Loucy (cell line): ENCODE measurements around the gene MON2.

Source experiments
- EZH2phosphoT487 ChIP-seq: fragments of 200-600 bp; IDR thresholded peaks from 2 replicates; pipeline ENCODE4 v1.6.1; 2018; ENCODE audit warnings: antibody characterized with exemption, mild to moderate bottlenecking, moderate library complexity, borderline replicate concordance
- TF ChIP-seq, protein P1 (sequence below): fragments of 200-600 bp; sonication (generic); conservative IDR thresholded peaks from 2 replicates; pipeline ENCODE4 v1.5.1; 2014; ENCODE audit warnings: mild to moderate bottlenecking, antibody characterized with exemption, low read length

GRCh38 chr12:62632411-62632918 lies 165.8 kb downstream of the MON2 start:
- TF ChIP-seq, protein P1, sequence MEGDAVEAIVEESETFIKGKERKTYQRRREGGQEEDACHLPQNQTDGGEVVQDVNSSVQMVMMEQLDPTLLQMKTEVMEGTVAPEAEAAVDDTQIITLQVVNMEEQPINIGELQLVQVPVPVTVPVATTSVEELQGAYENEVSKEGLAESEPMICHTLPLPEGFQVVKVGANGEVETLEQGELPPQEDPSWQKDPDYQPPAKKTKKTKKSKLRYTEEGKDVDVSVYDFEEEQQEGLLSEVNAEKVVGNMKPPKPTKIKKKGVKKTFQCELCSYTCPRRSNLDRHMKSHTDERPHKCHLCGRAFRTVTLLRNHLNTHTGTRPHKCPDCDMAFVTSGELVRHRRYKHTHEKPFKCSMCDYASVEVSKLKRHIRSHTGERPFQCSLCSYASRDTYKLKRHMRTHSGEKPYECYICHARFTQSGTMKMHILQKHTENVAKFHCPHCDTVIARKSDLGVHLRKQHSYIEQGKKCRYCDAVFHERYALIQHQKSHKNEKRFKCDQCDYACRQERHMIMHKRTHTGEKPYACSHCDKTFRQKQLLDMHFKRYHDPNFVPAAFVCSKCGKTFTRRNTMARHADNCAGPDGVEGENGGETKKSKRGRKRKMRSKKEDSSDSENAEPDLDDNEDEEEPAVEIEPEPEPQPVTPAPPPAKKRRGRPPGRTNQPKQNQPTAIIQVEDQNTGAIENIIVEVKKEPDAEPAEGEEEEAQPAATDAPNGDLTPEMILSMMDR = no peak
- no peak for TF ChIP-seq EZH2phosphoT487
